Measurements from ENCODE around the gene RASGEF1C.
"Not testable (repeated sequence)": the region's sequence is repeated elsewhere in the genome, so short reads cannot be mapped to it uniquely, and the experiment has no call there.

The RASGEF1C gene

GRCh38 chr5:180126716-180127681, 82.0 kb downstream of the RASGEF1C start:
- H3K4me2 ChIP-seq = no peak overlapping the region
- no peak overlapping the region for H3K4me3 ChIP-seq (IDR thresholded peaks at IDR 0.05; ENCODE audit: insufficient read depth, low read depth, low read length)
- H3K36me3 ChIP-seq (ENCODE audit: insufficient read depth) = no peaks in the 10 kb centered on the region
- no peak for TF ChIP-seq CTCF (conservative IDR thresholded peaks at IDR 0.05; ENCODE audit: low read depth, low read length)
- H3K4me1 ChIP-seq (ENCODE audit: low read depth, poor library complexity, severe bottlenecking) = no peaks in the 10 kb centered on the region
- no peaks in the 10 kb centered on the region for H4K20me1 ChIP-seq (ENCODE audit: insufficient read depth)
- no peak overlapping the region for H3K27ac ChIP-seq
- H3K9ac ChIP-seq = no peak overlapping the region
- H3K27me3 ChIP-seq (ENCODE audit: insufficient read depth, low read depth) = no peaks in the 10 kb centered on the region
- no peak overlapping the region for H2AFZ ChIP-seq (ENCODE audit: low read depth)
- no peaks in the 10 kb centered on the region for H3K79me2 ChIP-seq (ENCODE audit: insufficient read depth, low read depth)

- H4K20me1 ChIP-seq (ENCODE audit: insufficient read depth); H3K4me1 ChIP-seq (ENCODE audit: low read depth, poor library complexity, severe bottlenecking); H3K4me3 ChIP-seq (IDR thresholded peaks at IDR 0.05; ENCODE audit: insufficient read depth, low read depth, low read length); H3K79me2 ChIP-seq (ENCODE audit: insufficient read depth, low read depth); H3K27me3 ChIP-seq (ENCODE audit: insufficient read depth, low read depth); H3K9ac ChIP-seq; H3K27ac ChIP-seq; H3K36me3 ChIP-seq (ENCODE audit: insufficient read depth); H2AFZ ChIP-seq (ENCODE audit: low read depth); H3K4me2 ChIP-seq: not testable (repeated sequence)
These were observed 82.9 kb downstream of the RASGEF1C start for GRCh38 chr5:180126156-180126555.

- not testable (repeated sequence) for H3K4me1 ChIP-seq (ENCODE audit: low read depth, poor library complexity, severe bottlenecking); H3K4me3 ChIP-seq (IDR thresholded peaks at IDR 0.05; ENCODE audit: insufficient read depth, low read depth, low read length); H3K36me3 ChIP-seq (ENCODE audit: insufficient read depth); H3K4me2 ChIP-seq; H3K27me3 ChIP-seq (ENCODE audit: insufficient read depth, low read depth); H3K9ac ChIP-seq; H3K27ac ChIP-seq; H4K20me1 ChIP-seq (ENCODE audit: insufficient read depth); H3K79me2 ChIP-seq (ENCODE audit: insufficient read depth, low read depth); H2AFZ ChIP-seq (ENCODE audit: low read depth)
These were observed 84.3 kb downstream of the RASGEF1C start for GRCh38 chr5:180124662-180125061.

GRCh38 chr5:180122875-180123274, 86.1 kb downstream of the RASGEF1C start:
- no peak overlapping the region for H2AFZ ChIP-seq (ENCODE audit: low read depth)
- no peaks in the 10 kb centered on the region for H3K4me1 ChIP-seq (ENCODE audit: low read depth, poor library complexity, severe bottlenecking)
- H3K27ac ChIP-seq = no peak overlapping the region
- H3K4me3 ChIP-seq (IDR thresholded peaks at IDR 0.05; ENCODE audit: insufficient read depth, low read depth, low read length) = no peak overlapping the region
- H3K9ac ChIP-seq = no peak overlapping the region
- no peak overlapping the region for H3K4me2 ChIP-seq
- H3K79me2 ChIP-seq (ENCODE audit: insufficient read depth, low read depth) = no peaks in the 10 kb centered on the region
- H3K27me3 ChIP-seq (ENCODE audit: insufficient read depth, low read depth) = no peaks in the 10 kb centered on the region
- no peak for TF ChIP-seq CTCF (conservative IDR thresholded peaks at IDR 0.05; ENCODE audit: low read depth, low read length)
- H4K20me1 ChIP-seq (ENCODE audit: insufficient read depth) = no peaks in the 10 kb centered on the region
- no peaks in the 10 kb centered on the region for H3K36me3 ChIP-seq (ENCODE audit: insufficient read depth)

- Histone ChIP-seq H3K36me3 (ENCODE audit: insufficient read depth) (no peaks in the 10 kb centered on the region), H3K4me1 (ENCODE audit: low read depth, poor library complexity, severe bottlenecking) (no peaks in the 10 kb centered on the region), H3K4me2 (no peak overlapping the region), H3K79me2 (ENCODE audit: insufficient read depth, low read depth) (no peaks in the 10 kb centered on the region), H3K27ac (no peak overlapping the region), H2AFZ (ENCODE audit: low read depth) (no peak overlapping the region), H4K20me1 (ENCODE audit: insufficient read depth) (no peaks in the 10 kb centered on the region), H3K27me3 (ENCODE audit: insufficient read depth, low read depth) (no peaks in the 10 kb centered on the region), H3K9ac (no peak overlapping the region), H3K4me3 (IDR thresholded peaks at IDR 0.05; ENCODE audit: insufficient read depth, low read depth, low read length) (no peak overlapping the region)
- TF ChIP-seq CTCF (conservative IDR thresholded peaks at IDR 0.05; ENCODE audit: low read depth, low read length) = no peak
These were observed 87.1 kb downstream of the RASGEF1C start for GRCh38 chr5:180121826-180122413.

Data from KMS-11 (cell line).